Activated CD8-positive, alpha-beta memory T cell treated with anti-CD3 and anti-CD28 coated beads for 36 hours (primary cell): ENCODE data around the gene SPECC1L. TPM values are rescaled to one million over a fixed set of nuclear protein-coding genes. Genes with fewer than 3 reads are reported as not detected.

Source experiments
- CTCF ChIA-PET: fragments of 350-600 bp; sonication (Branson Sonifier 250); formaldehyde crosslinking; loops from one replicate; lab custom pipeline; 2021; ENCODE audit warnings: antibody characterized with exemption; lab: Charles Lee
- POLR2A ChIA-PET: fragments of 350-600 bp; sonication (Branson Sonifier 250); formaldehyde crosslinking; loops from one replicate; lab custom pipeline; 2021; ENCODE audit warnings: antibody characterized with exemption; lab: Charles Lee
- total RNA-seq, 2 experiments: library from RNA; stranded (reverse); gene quantifications; one replicate each; pipeline ENCODE4 v1.2.3, GENCODE V29; 2021

Gene SPECC1L
- total RNA-seq, 2 experiments from 2014 or later: 53.8 to 55.5 TPM

- CTCF ChIA-PET: interaction anchor here (1.2 to 4.3 kb wide), 6 partner anchors 10 to 67 kb away, joined by 4 to 36 read pairs (median 4); no protein-coding TSS in a partner anchor
- POLR2A ChIA-PET: interaction anchor here (0.5 to 2.6 kb wide), 6 partner anchors 9 to 51 kb away, joined by 3 to 13 read pairs (median 4); partner anchors contain the start of gene ADORA2A
Measured at GRCh38 chr22:24435861-24436371, 165.3 kb downstream of the SPECC1L start.

- ChIA-PET CTCF (interaction anchor here (1.2 to 4.3 kb wide), 2 partner anchors 12 to 23 kb away, joined by 4 to 36 read pairs; no protein-coding TSS in a partner anchor), POLR2A (interaction anchor here (0.8 to 2.6 kb wide), 3 partner anchors 8 to 12 kb away, joined by 4 to 13 read pairs (median 4); partner anchors contain the start of gene ADORA2A)
Measured at GRCh38 chr22:24436553-24436952, 165.9 kb downstream of the SPECC1L start.

- ChIA-PET CTCF (interaction anchor here (1.8 to 4.3 kb wide), 2 partner anchors 13 to 24 kb away, joined by 4 to 36 read pairs; no protein-coding TSS in a partner anchor), POLR2A (interaction anchor here (1.2 kb wide), 1 partner anchor 9 kb away, joined by 4 read pairs; the partner anchor contains the start of gene ADORA2A)
Measured at GRCh38 chr22:24437091-24437490, 166.5 kb downstream of the SPECC1L start.

GRCh38 chr22:24437741-24438328 is 167.2 kb downstream of the SPECC1L start:
- ChIA-PET CTCF (interaction anchor here (1.1 to 1.8 kb wide), 4 partner anchors 23 to 84 kb away, joined by 3 to 4 read pairs (median 4); no protein-coding TSS in a partner anchor), POLR2A (interaction anchor here (1.1 to 1.2 kb wide), 2 partner anchors 10 to 14 kb away, joined by 3 to 4 read pairs; partner anchors contain the start of gene ADORA2A)

GRCh38 chr22:24440270-24440717 is 169.7 kb downstream of the SPECC1L start:
- ChIA-PET POLR2A (no interaction called here), CTCF (no interaction called here)

- ChIA-PET POLR2A (no interaction called here), CTCF (interaction anchor here (1.3 kb wide), 1 partner anchor 18 kb away, joined by 3 read pairs; no protein-coding TSS in a partner anchor)
Measured at GRCh38 chr22:24440718-24441405, 170.2 kb downstream of the SPECC1L start.

- ChIA-PET POLR2A (no interaction called here), CTCF (interaction anchor here (1.3 kb wide), 1 partner anchor 18 kb away, joined by 3 read pairs; no protein-coding TSS in a partner anchor)
Measured at GRCh38 chr22:24441406-24442351, 171.0 kb downstream of the SPECC1L start.

GRCh38 chr22:24442352-24442744 is 171.7 kb downstream of the SPECC1L start:
- ChIA-PET POLR2A (no interaction called here), CTCF (no interaction called here)

- CTCF ChIA-PET: interaction anchor here (1.6 kb wide), 1 partner anchor 60 kb away, joined by 7 read pairs; no protein-coding TSS in a partner anchor
- POLR2A ChIA-PET: interaction anchor here (1.8 kb wide), 1 partner anchor 16 kb away, joined by 8 read pairs; the partner anchor contains the start of gene ADORA2A
Measured at GRCh38 chr22:24443668-24444067, 173.0 kb downstream of the SPECC1L start.

GRCh38 chr22:24444251-24444650 is 173.6 kb downstream of the SPECC1L start:
- POLR2A ChIA-PET: interaction anchor here (1.8 kb wide), 1 partner anchor 16 kb away, joined by 8 read pairs; the partner anchor contains the start of gene ADORA2A
- CTCF ChIA-PET: interaction anchor here (1.5 to 1.6 kb wide), 3 partner anchors 16 to 59 kb away, joined by 4 to 7 read pairs (median 5); no protein-coding TSS in a partner anchor

- CTCF ChIA-PET: interaction anchor here (1.5 to 1.6 kb wide), 4 partner anchors 10 to 58 kb away, joined by 4 to 7 read pairs (median 4); no protein-coding TSS in a partner anchor
- POLR2A ChIA-PET: interaction anchor here (1.3 to 1.8 kb wide), 2 partner anchors 10 to 17 kb away, joined by 4 to 8 read pairs; partner anchors contain the start of gene ADORA2A
Measured at GRCh38 chr22:24444729-24445466, 174.3 kb downstream of the SPECC1L start.

- ChIA-PET POLR2A (interaction anchor here (1.3 to 1.8 kb wide), 2 partner anchors 10 to 18 kb away, joined by 4 to 8 read pairs; partner anchors contain the start of gene ADORA2A), CTCF (interaction anchor here (1.0 to 1.6 kb wide), 4 partner anchors 11 to 37 kb away, joined by 3 to 5 read pairs (median 4); no protein-coding TSS in a partner anchor)
Measured at GRCh38 chr22:24445481-24446259, 175.0 kb downstream of the SPECC1L start.

GRCh38 chr22:24446260-24446611 is 175.6 kb downstream of the SPECC1L start:
- ChIA-PET POLR2A (interaction anchor here (1.3 kb wide), 1 partner anchor 11 kb away, joined by 4 read pairs; no protein-coding TSS in a partner anchor), CTCF (interaction anchor here (1.0 to 1.6 kb wide), 2 partner anchors 11 to 22 kb away, joined by 3 to 4 read pairs; no protein-coding TSS in a partner anchor)

- ChIA-PET POLR2A (no interaction called here), CTCF (no interaction called here)
Measured at GRCh38 chr22:24450610-24451009, 180.0 kb downstream of the SPECC1L start.

- CTCF ChIA-PET: no interaction called here
- POLR2A ChIA-PET: no interaction called here
Measured at GRCh38 chr22:24451162-24451561, 180.5 kb downstream of the SPECC1L start.

- CTCF ChIA-PET: no interaction called here
- POLR2A ChIA-PET: no interaction called here
Measured at GRCh38 chr22:24453853-24454252, 183.2 kb downstream of the SPECC1L start.
